CD4-positive, alpha-beta T cell (primary cell): ENCODE data around the gene TMEM117. TPM values are rescaled to one million over a fixed set of nuclear protein-coding genes. Genes with fewer than 3 reads are reported as not detected.

Experiments used
- ATAC-seq: fragments of 200-7000 bp; cut with Tn5 transposase; one replicate; pipeline ENCODE4 v1.10.0; 2022; ENCODE audit warnings: mild to moderate bottlenecking; ENCODE audit not compliant: poor library complexity
- CTCF ChIA-PET: fragments of 350-600 bp; sonication (Branson Sonifier 250); formaldehyde crosslinking; loops from one replicate; lab custom pipeline; 2021; ENCODE audit warnings: antibody characterized with exemption, inconsistent platforms; lab: Charles Lee
- POLR2A ChIA-PET: fragments of 350-600 bp; sonication (Branson Sonifier 250); formaldehyde crosslinking; loops from one replicate; lab custom pipeline; 2021; ENCODE audit warnings: antibody characterized with exemption, inconsistent platforms; lab: Charles Lee
- DNase-seq, 14 experiments: peaks; one replicate each; pipeline ENCODE4 v3.0.0-alpha.2; 2013 to 2020; ENCODE audit warnings: mixed read lengths in 2 of 14
- H3K27ac ChIP-seq, 2 donors: one replicate each; pipeline versions ENCODE4 v1.5.1 to v1.7.0; 2013; ENCODE audit warnings: low read length in 2 of 2, low read depth in 1 of 2, mild to moderate bottlenecking in 1 of 2
- H3K27me3 ChIP-seq, 2 experiments: 1 replicate in 1 of 2; 2 replicates in 1 of 2; pipeline versions ENCODE4 v1.6.1 to v1.7.0; 2013; ENCODE audit warnings: low read length in 2 of 2, control low read depth in 1 of 2, mild to moderate bottlenecking in 1 of 2, moderate library complexity in 1 of 2; ENCODE audit not compliant: insufficient read depth in 2 of 2, control insufficient read depth in 1 of 2
- H3K36me3 ChIP-seq: one replicate; pipeline ENCODE4 v1.6.1; 2013; ENCODE audit warnings: low read length, control low read depth; ENCODE audit not compliant: insufficient read depth
- H3K4me1 ChIP-seq: one replicate; pipeline ENCODE4 v1.6.1; 2013; ENCODE audit warnings: low read length, control low read depth; ENCODE audit not compliant: insufficient read depth
- H3K4me3 ChIP-seq: one replicate; pipeline ENCODE4 v1.5.1; 2013; ENCODE audit warnings: mild to moderate bottlenecking, low read length, moderate library complexity
- H3K9me3 ChIP-seq, 2 experiments: 1 replicate in 1 of 2; 2 replicates in 1 of 2; pipeline versions ENCODE4 v1.6.1 to v1.7.0; 2013; ENCODE audit warnings: low read length in 2 of 2, mild to moderate bottlenecking in 2 of 2, control low read depth in 1 of 2, moderate library complexity in 1 of 2; ENCODE audit not compliant: control insufficient read depth in 1 of 2, insufficient read depth in 1 of 2
- H3K27ac Mint-ChIP-seq: one replicate; pipeline ENCODE4 v1.8.0; 2020; ENCODE audit warnings: mixed read lengths
- H3K27me3 Mint-ChIP-seq: one replicate; pipeline ENCODE4 v1.8.0; 2021; ENCODE audit warnings: mixed read lengths
- H3K36me3 Mint-ChIP-seq: one replicate; pipeline ENCODE4 v1.8.0; 2021; ENCODE audit warnings: low read depth, mixed read lengths
- H3K4me1 Mint-ChIP-seq: one replicate; pipeline ENCODE4 v1.8.0; 2021; ENCODE audit warnings: low read depth, mixed read lengths
- H3K4me3 Mint-ChIP-seq: one replicate; pipeline ENCODE4 v1.8.0; 2020; ENCODE audit warnings: mild to moderate bottlenecking, mixed read lengths
- H3K9me3 Mint-ChIP-seq: one replicate; pipeline ENCODE4 v1.8.0; 2020; ENCODE audit warnings: mixed read lengths
- intact Hi-C, 2 experiments: fragments of 100-400 bp; cut with DNase I in 1 of 2; cut with micrococcal nuclease in 1 of 2; formaldehyde crosslinking; loops; one replicate each; pipeline versions ENCODE4 v1.15.1 to v1.9.0; 2023 to 2025; cut with DNase I, micrococcal nuclease
- total RNA-seq, 174 experiments: library from RNA in 2 of 174; stranded (reverse) in 2 of 174; gene quantifications; one replicate each; pipeline ENCODE4 v1.2.3 and lab custom pipeline; 2021 to 2026
- TF ChIP-seq, protein P1 (sequence below): fragments of 200-600 bp; IDR thresholded peaks from one replicate; pipeline ENCODE4 v1.8.0; 2022; ENCODE audit warnings: antibody characterized with exemption, mild to moderate bottlenecking

The TMEM117 gene
- total RNA-seq, 2 experiments from 2014 or later: 3.4 to 4.4 TPM

DNA sequence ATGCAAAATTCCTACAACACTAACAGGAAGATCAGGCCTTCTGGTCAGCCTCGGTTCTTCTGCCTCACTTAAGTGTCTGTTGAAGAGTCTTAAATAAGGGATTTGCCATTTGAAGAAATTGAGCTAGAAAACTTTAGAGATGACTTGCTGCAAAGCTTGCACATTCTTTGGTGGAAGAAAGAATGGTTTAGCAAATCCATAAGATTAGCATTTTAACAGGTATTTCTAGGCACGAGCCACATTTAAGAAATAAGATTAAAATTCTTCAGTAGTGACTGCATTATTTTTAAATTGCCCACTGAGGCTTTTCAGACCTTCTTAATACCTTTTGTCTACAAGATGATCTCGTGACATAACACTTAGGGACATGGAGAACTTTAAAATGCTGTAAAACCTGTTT, 327.1 kb downstream of the TMEM117 start:
- H3K27me3 ChIP-seq: no peaks in the 10 kb centered on the region
- no peak overlapping the region for H3K4me3 ChIP-seq
- intact Hi-C loops: no loop called here
- no peaks in the 10 kb centered on the region for H3K4me1 ChIP-seq
- H3K36me3 ChIP-seq: no peaks in the 10 kb centered on the region
- TF ChIP-seq, protein P1, sequence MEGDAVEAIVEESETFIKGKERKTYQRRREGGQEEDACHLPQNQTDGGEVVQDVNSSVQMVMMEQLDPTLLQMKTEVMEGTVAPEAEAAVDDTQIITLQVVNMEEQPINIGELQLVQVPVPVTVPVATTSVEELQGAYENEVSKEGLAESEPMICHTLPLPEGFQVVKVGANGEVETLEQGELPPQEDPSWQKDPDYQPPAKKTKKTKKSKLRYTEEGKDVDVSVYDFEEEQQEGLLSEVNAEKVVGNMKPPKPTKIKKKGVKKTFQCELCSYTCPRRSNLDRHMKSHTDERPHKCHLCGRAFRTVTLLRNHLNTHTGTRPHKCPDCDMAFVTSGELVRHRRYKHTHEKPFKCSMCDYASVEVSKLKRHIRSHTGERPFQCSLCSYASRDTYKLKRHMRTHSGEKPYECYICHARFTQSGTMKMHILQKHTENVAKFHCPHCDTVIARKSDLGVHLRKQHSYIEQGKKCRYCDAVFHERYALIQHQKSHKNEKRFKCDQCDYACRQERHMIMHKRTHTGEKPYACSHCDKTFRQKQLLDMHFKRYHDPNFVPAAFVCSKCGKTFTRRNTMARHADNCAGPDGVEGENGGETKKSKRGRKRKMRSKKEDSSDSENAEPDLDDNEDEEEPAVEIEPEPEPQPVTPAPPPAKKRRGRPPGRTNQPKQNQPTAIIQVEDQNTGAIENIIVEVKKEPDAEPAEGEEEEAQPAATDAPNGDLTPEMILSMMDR: no peak
- H3K36me3 Mint-ChIP-seq: no peaks in the 10 kb centered on the region
- DNase-seq (no peak), ATAC-seq (no peak)
- H3K9me3 ChIP-seq: peaks cover 0 to 6% of the 10 kb centered on the region in 2 experiments
- POLR2A ChIA-PET: no interaction called here
- no peak overlapping the region for H3K4me3 Mint-ChIP-seq
- H3K4me1 Mint-ChIP-seq: no peaks in the 10 kb centered on the region
- CTCF ChIA-PET: no interaction called here
- no peak overlapping the region for H3K27ac Mint-ChIP-seq
- no peaks in the 10 kb centered on the region for H3K9me3 Mint-ChIP-seq
- no peak overlapping the region for H3K27ac ChIP-seq
- no peaks in the 10 kb centered on the region for H3K27me3 Mint-ChIP-seq

GRCh38 chr12:44174053-44174452, 338.2 kb downstream of the TMEM117 start:
- H3K27ac Mint-ChIP-seq: no peak overlapping the region
- intact Hi-C loops: no loop called here
- no peaks in the 10 kb centered on the region for H3K27me3 Mint-ChIP-seq
- H3K27me3 ChIP-seq: no peaks in the 10 kb centered on the region
- no peaks in the 10 kb centered on the region for H3K4me1 ChIP-seq
- CTCF ChIA-PET: no interaction called here
- H3K9me3 Mint-ChIP-seq: no peaks in the 10 kb centered on the region
- no peaks in the 10 kb centered on the region for H3K36me3 ChIP-seq
- no peak overlapping the region for H3K27ac ChIP-seq
- no peaks in the 10 kb centered on the region for H3K36me3 Mint-ChIP-seq
- H3K4me1 Mint-ChIP-seq: no peaks in the 10 kb centered on the region
- ATAC-seq: no peak
- DNase-seq: no peak
- POLR2A ChIA-PET: no interaction called here
- no peak overlapping the region for H3K4me3 ChIP-seq
- no peak overlapping the region for H3K4me3 Mint-ChIP-seq
- no peaks in the 10 kb centered on the region for H3K9me3 ChIP-seq
- TF ChIP-seq, protein P1: no peak

DNA sequence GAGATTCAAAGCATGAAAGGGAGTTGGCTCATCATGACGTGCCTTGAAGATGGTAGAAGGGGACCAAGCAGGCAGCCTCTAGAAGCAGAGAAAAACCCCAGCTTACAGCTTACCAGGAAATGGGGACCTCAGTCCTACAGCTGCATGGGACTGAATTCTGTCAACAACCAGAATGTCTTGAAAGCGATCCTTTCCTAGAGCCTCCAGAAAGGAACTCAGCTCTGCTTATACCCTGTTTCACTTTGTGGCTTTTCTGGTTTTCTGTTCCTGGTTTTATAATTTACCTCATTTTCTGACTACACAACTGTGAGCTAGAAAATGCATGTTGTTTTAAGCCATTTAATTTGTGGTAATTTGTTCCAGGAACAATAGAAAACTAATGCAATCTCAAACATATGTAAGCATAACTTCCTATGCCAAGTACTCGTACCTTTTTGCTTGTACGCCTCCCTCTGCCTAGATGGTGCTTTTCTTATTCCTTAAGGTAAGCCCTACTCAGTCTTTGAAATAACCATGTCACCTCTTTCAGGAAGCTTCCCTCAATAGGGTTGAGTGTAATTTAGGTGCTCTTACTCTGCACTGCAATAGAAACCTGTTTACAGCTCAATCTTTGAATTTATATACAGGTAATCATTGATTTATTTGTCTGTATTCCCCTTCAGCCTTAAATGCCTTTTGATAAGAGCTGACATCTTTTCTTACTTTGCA, 348.8 kb downstream of the TMEM117 start:
- Histone ChIP-seq H3K36me3 (no peaks in the 10 kb centered on the region), H3K27ac (no peak overlapping the region), H3K4me3 (no peak overlapping the region), H3K27me3 (no peaks in the 10 kb centered on the region), H3K9me3 (no peaks in the 10 kb centered on the region), H3K4me1 (no peaks in the 10 kb centered on the region)
- no peak overlapping the region for H3K4me3 Mint-ChIP-seq
- DNase-seq: no peak
- ChIA-PET POLR2A (no interaction called here), CTCF (no interaction called here)
- H3K27ac Mint-ChIP-seq: no peak overlapping the region
- no peaks in the 10 kb centered on the region for H3K36me3 Mint-ChIP-seq
- intact Hi-C loops: no loop called here
- no peaks in the 10 kb centered on the region for H3K27me3 Mint-ChIP-seq
- H3K4me1 Mint-ChIP-seq: no peaks in the 10 kb centered on the region
- no peaks in the 10 kb centered on the region for H3K9me3 Mint-ChIP-seq
- TF ChIP-seq, protein P1: no peak
- ATAC-seq: no peak
